ENCODE data around the gene PIGZ.
A peak's percentile ranks its signal among the peaks of the same experiment; 100 is the strongest.

Gene PIGZ

DNA sequence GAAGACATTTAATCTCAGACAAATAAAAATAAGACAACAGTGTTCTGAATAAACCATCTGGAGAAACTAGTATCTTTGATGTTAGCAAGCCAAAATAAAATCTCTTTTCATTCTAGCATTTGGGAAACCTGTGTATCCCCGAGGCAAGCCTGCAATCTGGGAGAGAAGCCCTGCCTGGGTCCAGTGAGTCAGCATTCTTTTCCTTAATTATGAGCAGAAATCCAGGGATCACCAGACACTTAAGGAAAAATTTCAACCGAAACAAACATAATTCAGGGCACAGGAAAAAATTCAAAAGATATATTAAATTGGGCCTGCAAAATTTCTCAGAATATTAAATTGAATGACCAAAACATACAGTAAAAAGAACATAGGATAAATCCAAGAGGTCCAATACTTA is 30.5 kb downstream of the PIGZ start:
- peaks cover 96% of the 10 kb centered on the region for H3K36me3 Mint-ChIP-seq (ENCODE audit: low read depth)
- peaks cover 41% of the 10 kb centered on the region for H3K4me1 Mint-ChIP-seq (ENCODE audit: low read depth)
- peak overlapping the region; percentile 84 for H3K27ac Mint-ChIP-seq
- no peaks in the 10 kb centered on the region for H3K9me3 Mint-ChIP-seq
- H3K27me3 Mint-ChIP-seq, result no peaks in the 10 kb centered on the region
- H3K4me3 Mint-ChIP-seq, result no peak overlapping the region
- DNase-seq, result no peak

DNA sequence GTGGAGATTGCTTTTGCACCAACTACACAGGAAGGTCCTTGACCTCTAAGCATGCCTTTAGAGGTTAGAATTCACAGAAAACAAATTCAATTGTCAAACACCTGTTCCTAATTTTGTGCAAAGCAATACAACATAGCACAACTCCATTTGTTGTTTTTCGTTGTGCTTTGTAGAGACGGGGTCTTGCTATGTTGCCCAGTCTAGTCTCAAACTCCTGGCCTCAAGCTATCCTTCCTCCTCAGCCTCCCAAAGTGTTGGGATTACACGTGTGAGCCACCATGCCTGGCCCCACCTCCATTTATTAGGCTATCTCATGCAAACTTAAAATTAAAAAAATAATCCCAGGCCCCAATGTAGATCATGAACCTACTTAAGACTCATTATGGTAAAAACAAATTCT is 32.3 kb downstream of the PIGZ start:
- no peak overlapping the region for H3K4me3 Mint-ChIP-seq
- peaks cover 98% of the 10 kb centered on the region for H3K36me3 Mint-ChIP-seq (ENCODE audit: low read depth)
- H3K9me3 Mint-ChIP-seq, result no peaks in the 10 kb centered on the region
- no peak for DNase-seq
- no peaks in the 10 kb centered on the region for H3K27me3 Mint-ChIP-seq
- H3K27ac Mint-ChIP-seq, result peak overlapping the region; percentile 84
- peaks cover 38% of the 10 kb centered on the region for H3K4me1 Mint-ChIP-seq (ENCODE audit: low read depth)

DNA sequence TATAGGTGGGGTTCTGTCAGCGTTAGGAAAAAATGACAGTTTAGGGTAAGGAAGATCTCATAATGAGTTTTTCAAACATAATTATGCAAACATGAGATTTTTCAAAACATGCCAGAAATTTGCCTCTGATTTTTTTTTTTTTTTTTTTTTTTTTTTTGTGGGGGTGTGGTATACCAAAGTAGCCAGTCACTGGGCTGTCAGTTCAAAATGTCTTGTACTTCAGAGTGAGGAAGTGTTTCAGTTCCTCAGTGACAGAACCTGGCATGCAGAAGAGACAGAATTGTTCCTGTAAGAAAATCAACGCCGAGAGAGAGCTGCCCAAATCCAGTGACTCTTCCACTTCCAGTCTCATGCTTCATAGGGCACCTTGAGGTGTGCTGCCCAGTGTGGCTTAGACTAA is 36.0 kb downstream of the PIGZ start:
- no peaks in the 10 kb centered on the region for H3K9me3 Mint-ChIP-seq
- H3K4me3 Mint-ChIP-seq, result no peak overlapping the region
- peak overlapping the region; percentile 54 for H3K27ac Mint-ChIP-seq
- H3K4me1 Mint-ChIP-seq (ENCODE audit: low read depth), result peaks cover 7% of the 10 kb centered on the region
- no peak for DNase-seq
- H3K27me3 Mint-ChIP-seq, result no peaks in the 10 kb centered on the region
- H3K36me3 Mint-ChIP-seq (ENCODE audit: low read depth), result peaks cover 98% of the 10 kb centered on the region

DNA sequence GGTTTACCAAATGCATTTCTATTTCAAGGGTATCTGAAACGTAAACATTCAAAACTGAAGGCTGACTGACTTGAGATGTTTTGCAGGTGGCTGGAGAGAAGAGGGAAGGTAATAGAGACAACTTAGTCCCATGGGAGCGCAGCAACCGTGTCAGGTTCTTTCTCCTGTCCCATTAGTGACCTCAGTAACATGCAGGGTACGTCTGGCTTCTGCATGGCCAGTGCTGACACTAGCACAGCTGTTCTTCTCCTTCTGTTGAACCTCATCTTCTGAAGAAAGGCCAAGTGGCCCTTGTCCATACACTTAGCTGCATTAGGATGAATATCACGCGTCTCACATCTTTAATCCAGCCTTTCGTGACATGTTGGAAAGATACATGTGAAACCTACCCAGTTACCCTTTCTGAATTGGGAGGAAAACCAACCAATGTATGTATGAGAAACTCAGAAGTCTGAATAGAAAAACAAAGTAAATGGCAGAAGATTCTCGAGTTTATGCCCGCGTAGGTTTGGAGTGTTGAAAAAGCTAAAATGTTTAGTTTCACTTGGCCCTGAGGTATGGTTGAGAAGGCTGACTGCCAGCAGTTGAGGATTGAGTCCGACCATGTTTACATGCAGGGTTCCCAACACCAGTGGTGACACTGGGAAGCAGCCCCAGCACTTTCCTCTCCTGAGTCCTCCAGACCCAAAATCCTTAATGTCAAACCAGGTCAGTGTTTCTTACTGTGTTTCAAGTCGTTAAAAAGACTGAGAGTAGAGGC is 36.6 kb downstream of the PIGZ start:
- DNase-seq, result no peak
- Mint-ChIP-seq H3K4me3 (no peak overlapping the region), H3K36me3 (ENCODE audit: low read depth) (peaks cover 97% of the 10 kb centered on the region), H3K4me1 (ENCODE audit: low read depth) (peaks cover 2% of the 10 kb centered on the region), H3K9me3 (no peaks in the 10 kb centered on the region), H3K27me3 (no peaks in the 10 kb centered on the region), H3K27ac (peak overlapping the region; percentile 54)

DNA sequence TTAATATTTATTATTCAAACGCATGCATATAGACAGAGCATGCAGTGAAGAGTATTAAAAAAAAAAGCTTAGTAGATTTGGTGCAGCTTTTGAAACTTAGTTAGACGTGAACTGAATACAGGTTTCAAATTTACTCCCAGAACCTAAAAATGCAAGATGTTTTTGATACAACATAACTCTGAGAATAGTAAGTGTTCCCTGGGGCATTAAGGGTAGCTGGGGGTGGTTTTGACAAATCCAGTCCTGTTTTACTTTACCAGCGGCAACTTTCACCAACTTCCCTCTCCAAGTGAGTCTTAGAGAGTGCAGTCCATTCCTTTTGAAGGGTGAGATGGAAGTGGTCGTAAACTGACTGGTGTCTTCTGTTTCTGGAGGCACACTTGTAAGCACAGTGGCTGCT is 37.5 kb downstream of the PIGZ start:
- Mint-ChIP-seq H3K9me3 (no peaks in the 10 kb centered on the region), H3K4me3 (no peak overlapping the region), H3K36me3 (ENCODE audit: low read depth) (peaks cover 92% of the 10 kb centered on the region), H3K27ac (peak overlapping the region; percentile 10), H3K27me3 (no peaks in the 10 kb centered on the region), H3K4me1 (ENCODE audit: low read depth) (no peaks in the 10 kb centered on the region)
- no peak for DNase-seq

DNA sequence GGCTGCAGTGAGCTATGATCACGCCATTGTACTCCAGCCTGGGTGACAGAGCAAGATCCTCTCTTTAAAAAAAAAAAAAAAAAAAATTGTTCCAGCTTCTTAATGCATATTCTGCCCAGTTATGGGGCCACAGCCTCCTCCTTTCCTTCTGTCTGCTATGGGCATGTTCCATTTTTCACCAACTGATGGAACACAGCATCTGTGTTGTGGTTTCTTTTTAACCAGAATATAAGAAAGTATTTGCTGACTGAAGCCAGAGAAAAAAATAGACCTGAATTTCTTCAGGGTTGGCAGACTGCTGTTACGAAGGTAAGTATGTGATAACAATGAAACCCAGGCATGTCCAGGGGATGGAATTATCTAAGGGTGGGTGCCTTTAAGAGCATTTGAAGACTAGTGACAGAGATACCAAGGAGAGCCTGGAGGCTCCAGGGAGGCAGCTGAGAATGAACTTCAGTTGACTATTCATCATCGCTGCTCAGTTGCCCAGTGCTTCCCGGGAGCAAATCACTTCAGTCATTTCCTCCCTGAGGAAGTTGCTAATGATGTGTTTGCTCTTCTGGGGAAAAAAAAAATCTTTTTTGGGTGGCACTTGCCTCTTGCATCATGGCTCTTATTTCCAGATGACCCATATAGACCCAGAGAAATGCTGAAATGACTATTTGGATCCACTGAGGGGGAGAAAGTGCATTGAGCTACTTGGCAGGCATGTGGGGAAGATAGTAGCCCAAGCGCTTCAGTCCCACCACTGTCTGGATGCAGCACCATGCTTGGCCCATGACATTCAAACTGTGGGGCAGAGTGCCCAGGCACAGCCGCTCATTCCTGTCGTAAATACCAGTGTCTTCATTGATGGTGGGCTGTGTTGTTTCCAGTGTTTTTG is 40.8 kb downstream of the PIGZ start:
- no peaks in the 10 kb centered on the region for H3K4me1 Mint-ChIP-seq (ENCODE audit: low read depth)
- H3K27me3 Mint-ChIP-seq, result no peaks in the 10 kb centered on the region
- DNase-seq, result no peak

DNA sequence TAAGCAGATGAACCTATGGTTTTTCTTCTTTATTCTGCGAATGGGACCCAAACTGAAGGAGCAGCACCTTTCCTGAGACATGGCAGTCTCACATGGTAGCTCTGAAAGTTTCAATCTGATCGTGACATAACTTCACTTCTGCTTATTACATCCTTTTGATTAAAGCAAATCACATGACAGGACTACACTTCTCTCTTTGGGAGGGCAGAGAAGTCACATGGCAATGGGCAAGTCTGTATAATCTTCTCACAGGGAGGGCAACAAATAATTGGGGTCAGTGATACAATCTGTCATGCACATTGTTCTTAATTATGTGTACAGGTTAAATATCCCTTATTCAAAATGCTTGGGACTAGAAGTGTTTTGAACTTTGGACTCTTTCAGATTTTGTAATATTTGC is 47.9 kb downstream of the PIGZ start:
- Mint-ChIP-seq H3K4me3 (no peak overlapping the region), H3K27ac (peak overlapping the region; percentile 2), H3K27me3 (no peaks in the 10 kb centered on the region), H3K36me3 (ENCODE audit: low read depth) (peaks cover 67% of the 10 kb centered on the region), H3K4me1 (ENCODE audit: low read depth) (no peaks in the 10 kb centered on the region), H3K9me3 (no peaks in the 10 kb centered on the region)
- DNase-seq, result no peak

More for the DNA sequence above, 40.8 kb downstream of the PIGZ start:
- Mint-ChIP-seq H3K27ac (peak overlapping the region; percentile 51), H3K4me3 (no peak overlapping the region), H3K36me3 (ENCODE audit: low read depth) (peaks cover 85% of the 10 kb centered on the region), H3K9me3 (no peaks in the 10 kb centered on the region)

DNA sequence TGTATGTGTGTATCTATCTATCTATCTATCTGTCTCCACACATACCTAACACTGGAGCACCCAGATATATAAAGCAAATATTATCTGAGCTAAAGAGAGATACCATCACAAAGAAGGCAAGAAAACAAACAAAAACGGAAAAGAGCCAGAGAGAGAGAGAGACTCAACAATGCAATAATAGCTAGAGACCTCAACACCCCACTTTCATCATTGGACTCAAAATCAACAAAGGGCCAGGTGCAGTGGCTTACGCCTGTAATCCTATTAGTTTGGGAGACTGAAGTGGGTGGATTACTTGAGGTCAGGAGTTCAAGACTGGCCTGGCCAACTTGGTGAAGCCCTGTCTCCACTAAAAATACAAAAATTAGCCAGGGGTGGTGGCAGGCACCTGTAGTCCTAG is 49.7 kb downstream of the PIGZ start:
- H3K27ac Mint-ChIP-seq, result peak overlapping the region; percentile 15

DNA sequence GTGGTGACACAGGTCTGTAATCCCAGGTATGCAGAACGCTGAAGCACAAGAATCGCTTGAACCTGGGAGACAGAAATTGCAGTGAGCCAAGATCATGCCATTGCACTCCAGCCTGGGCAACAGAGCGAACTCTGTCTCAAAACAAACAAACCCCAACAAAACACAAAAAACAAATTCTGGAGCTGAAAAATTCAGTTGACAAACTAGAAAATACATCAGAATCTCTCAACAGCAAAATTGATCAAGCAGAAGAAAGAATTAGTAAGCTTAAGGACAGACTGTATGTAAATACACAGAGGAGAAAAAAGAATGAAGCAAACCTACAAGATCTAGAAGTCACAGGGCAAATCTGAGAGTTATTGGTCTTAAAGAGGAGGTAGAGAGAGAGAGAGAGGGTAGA is 51.6 kb downstream of the PIGZ start:
- DNase-seq, result no peak
- H3K27ac Mint-ChIP-seq, result no peak overlapping the region
- H3K4me1 Mint-ChIP-seq (ENCODE audit: low read depth), result no peaks in the 10 kb centered on the region
- H3K9me3 Mint-ChIP-seq, result no peaks in the 10 kb centered on the region
- H3K4me3 Mint-ChIP-seq, result no peak overlapping the region
- no peaks in the 10 kb centered on the region for H3K27me3 Mint-ChIP-seq
- H3K36me3 Mint-ChIP-seq (ENCODE audit: low read depth), result peaks cover 58% of the 10 kb centered on the region

More for the DNA sequence above, 49.7 kb downstream of the PIGZ start:
- H3K4me1 Mint-ChIP-seq (ENCODE audit: low read depth), result no peaks in the 10 kb centered on the region
- peaks cover 71% of the 10 kb centered on the region for H3K36me3 Mint-ChIP-seq (ENCODE audit: low read depth)
- DNase-seq, result no peak
- H3K9me3 Mint-ChIP-seq, result no peaks in the 10 kb centered on the region
- H3K4me3 Mint-ChIP-seq, result no peak overlapping the region
- no peaks in the 10 kb centered on the region for H3K27me3 Mint-ChIP-seq

DNA sequence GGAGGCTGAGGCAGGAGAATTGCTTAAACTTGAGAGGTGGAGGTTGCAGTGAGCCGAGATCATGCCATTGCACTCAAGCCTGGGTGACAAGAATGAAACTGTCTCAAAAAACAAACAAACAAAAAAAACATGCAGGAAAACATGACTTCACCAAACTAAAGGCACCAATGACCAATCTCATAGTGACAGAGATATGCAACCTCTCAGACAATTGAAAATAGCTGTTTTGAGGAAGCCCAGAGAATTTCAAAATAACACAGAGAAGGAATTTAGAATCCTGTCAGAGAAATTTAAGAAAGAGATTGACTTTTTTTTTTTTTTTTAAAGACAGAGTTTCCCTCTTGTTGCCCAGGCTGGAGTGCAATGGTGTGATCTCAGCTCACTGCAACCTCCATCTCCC is 52.4 kb downstream of the PIGZ start:
- Mint-ChIP-seq H3K4me3 (no peak overlapping the region), H3K27ac (no peak overlapping the region), H3K4me1 (ENCODE audit: low read depth) (no peaks in the 10 kb centered on the region), H3K27me3 (no peaks in the 10 kb centered on the region), H3K36me3 (ENCODE audit: low read depth) (peaks cover 58% of the 10 kb centered on the region), H3K9me3 (no peaks in the 10 kb centered on the region)
- DNase-seq, result no peak

DNA sequence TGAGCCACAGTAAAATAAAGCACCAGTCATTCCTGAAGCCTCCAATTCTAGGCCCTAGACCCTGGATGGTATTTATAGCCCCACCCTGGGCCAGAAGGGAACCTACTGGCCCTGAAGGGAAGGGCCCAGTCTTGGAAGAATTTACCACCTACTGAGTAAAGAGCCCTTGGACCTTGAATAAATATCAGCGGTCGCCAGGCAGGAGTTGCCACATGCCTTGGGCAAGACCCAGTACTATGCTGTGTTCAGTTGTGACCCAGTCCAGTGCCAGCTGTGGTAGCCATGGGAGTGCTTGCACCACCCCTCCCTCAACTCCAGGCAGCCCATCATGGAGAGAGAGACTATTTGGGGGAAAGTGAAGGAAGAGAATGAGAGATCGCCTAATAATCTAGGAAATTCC is 53.3 kb downstream of the PIGZ start:
- Mint-ChIP-seq H3K27me3 (no peaks in the 10 kb centered on the region), H3K4me3 (no peak overlapping the region), H3K4me1 (ENCODE audit: low read depth) (no peaks in the 10 kb centered on the region), H3K36me3 (ENCODE audit: low read depth) (peaks cover 59% of the 10 kb centered on the region), H3K27ac (no peak overlapping the region), H3K9me3 (no peaks in the 10 kb centered on the region)
- DNase-seq, result no peak

DNA sequence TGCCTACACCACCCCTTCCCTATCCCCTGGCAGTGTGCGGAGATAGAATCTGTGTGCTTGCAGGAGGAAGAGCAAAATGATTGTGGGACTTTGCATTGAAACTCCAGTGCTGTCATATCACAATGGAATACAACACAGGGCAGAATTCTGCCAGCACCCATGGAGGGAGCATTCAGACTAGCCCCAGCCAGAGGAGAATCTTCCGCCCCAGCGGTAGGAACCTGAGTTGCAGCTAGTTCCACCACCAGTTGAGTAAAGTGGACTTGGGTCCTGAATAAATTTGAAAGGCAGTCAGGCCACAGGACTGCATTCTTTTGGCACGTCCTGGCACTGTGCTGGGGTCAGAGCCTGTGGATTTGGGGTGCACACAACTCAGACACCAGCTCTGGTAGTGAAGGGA is 53.8 kb downstream of the PIGZ start:
- Mint-ChIP-seq H3K4me1 (ENCODE audit: low read depth) (no peaks in the 10 kb centered on the region), H3K27ac (no peak overlapping the region), H3K27me3 (no peaks in the 10 kb centered on the region), H3K36me3 (ENCODE audit: low read depth) (peaks cover 61% of the 10 kb centered on the region), H3K4me3 (no peak overlapping the region), H3K9me3 (no peaks in the 10 kb centered on the region)
- no peak for DNase-seq

DNA sequence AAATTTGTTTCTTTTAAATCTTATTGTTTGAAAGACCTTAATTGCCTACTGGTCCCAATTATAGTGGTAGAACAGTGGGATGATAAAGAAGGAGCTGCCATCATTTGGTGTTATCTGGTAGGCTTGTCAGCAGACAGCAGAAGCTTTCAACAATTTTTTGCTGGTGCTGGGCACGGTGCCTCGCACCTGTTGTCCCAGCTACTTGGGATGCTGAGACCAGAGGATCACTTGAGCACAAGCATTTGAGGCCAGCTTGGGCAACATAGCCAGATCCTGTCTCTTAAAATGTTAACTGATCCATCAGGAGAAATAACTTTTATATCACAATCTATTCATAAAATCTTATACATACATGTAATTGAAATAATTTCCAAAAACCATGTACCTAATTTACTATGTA is 64.9 kb downstream of the PIGZ start:
- Mint-ChIP-seq H3K36me3 (ENCODE audit: low read depth) (peaks cover 88% of the 10 kb centered on the region), H3K4me1 (ENCODE audit: low read depth) (no peaks in the 10 kb centered on the region), H3K9me3 (no peaks in the 10 kb centered on the region), H3K27me3 (no peaks in the 10 kb centered on the region), H3K27ac (no peak overlapping the region), H3K4me3 (no peak overlapping the region)
- no peak for DNase-seq

DNA sequence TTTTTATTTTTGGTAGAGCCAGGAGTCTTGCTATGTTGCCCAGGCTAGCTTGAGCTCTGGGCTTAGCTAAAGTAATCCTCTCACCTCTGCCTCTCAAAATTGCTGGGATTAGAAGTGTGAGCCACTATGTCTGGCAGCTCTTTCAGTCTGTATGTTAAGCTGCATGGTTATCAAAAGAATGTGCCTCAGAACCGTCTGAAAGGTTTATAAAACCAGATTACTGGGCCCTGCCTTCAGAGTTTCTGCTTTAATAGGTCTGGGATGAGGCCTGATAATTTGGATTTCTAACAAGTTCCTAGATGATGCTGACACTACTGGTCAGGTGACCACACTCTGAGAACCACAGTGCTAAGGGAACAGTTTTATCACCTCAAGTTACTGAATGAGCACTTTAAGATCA is 66.3 kb downstream of the PIGZ start:
- Mint-ChIP-seq H3K36me3 (ENCODE audit: low read depth) (peaks cover 80% of the 10 kb centered on the region), H3K4me1 (ENCODE audit: low read depth) (no peaks in the 10 kb centered on the region), H3K9me3 (no peaks in the 10 kb centered on the region), H3K27me3 (no peaks in the 10 kb centered on the region), H3K4me3 (no peak overlapping the region), H3K27ac (peak overlapping the region; percentile 18)
- no peak for DNase-seq

DNA sequence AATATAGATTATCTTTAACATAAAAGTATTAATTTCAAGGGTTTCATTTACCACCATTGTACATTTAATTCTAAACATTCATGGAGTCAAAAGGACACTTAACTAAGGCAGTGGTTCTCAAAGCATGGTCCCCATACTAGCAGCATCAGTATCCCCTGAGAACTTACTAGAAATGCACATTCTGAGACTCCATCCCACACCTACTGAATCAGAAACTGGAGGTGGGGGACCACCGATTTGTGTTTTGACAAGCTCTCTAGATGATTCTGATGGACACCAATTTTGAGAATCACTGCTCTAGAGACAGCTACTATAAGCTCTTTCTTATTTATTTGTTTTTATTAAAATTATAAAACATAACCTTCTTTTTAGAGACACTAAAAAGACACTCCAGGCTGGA is 66.9 kb downstream of the PIGZ start:
- no peaks in the 10 kb centered on the region for H3K27me3 Mint-ChIP-seq
- no peaks in the 10 kb centered on the region for H3K9me3 Mint-ChIP-seq
- no peak for DNase-seq
- peaks cover under 1% of the 10 kb centered on the region for H3K4me1 Mint-ChIP-seq (ENCODE audit: low read depth)
- H3K4me3 Mint-ChIP-seq, result no peak overlapping the region
- H3K36me3 Mint-ChIP-seq (ENCODE audit: low read depth), result peaks cover 75% of the 10 kb centered on the region
- no peak overlapping the region for H3K27ac Mint-ChIP-seq
